DMS114 treated with DMSO at 0.1 percent for 48 hours (cell line): Measurements from ENCODE around the gene TSPAN31.
A peak's percentile ranks its signal among the peaks of the same experiment; 100 is the strongest.
"Not testable (repeated sequence)": the region's sequence is repeated elsewhere in the genome, so short reads cannot be mapped to it uniquely, and the experiment has no call there.

Experiments
- DNase-seq: peaks from one replicate; lab custom pipeline; 2025; ENCODE audit not compliant: unreplicated experiment; lab: John Stamatoyannopoulos, UW

Gene TSPAN31

GRCh38 chr12:57744777-57745484, at the start of gene TSPAN31:
TSS of gene TSPAN31 (plus strand) at chr12:57745039. CDS start at chr12:57745155, 116 bp downstream.
- peak; percentile 93 for DNase-seq

- DNase-seq, result no peak
These were observed 48.9 kb upstream of the TSPAN31 start for GRCh38 chr12:57695770-57696432.

GRCh38 chr12:57697076-57697475, 47.8 kb upstream of the TSPAN31 start:
- DNase-seq, result no peak

GRCh38 chr12:57698414-57698813, 46.4 kb upstream of the TSPAN31 start:
- DNase-seq, result no peak

- no peak for DNase-seq
These were observed 44.5 kb upstream of the TSPAN31 start for GRCh38 chr12:57700317-57700716.

- DNase-seq, result no peak
These were observed 37.6 kb upstream of the TSPAN31 start for GRCh38 chr12:57707250-57707649.

- DNase-seq, result no peak
These were observed 36.5 kb upstream of the TSPAN31 start for GRCh38 chr12:57708296-57708695.

- DNase-seq, result no peak
These were observed 32.1 kb upstream of the TSPAN31 start for GRCh38 chr12:57712701-57713100.

- no peak for DNase-seq
These were observed 31.6 kb upstream of the TSPAN31 start for GRCh38 chr12:57713209-57713608.

- DNase-seq, result not testable (repeated sequence)
These were observed 29.6 kb upstream of the TSPAN31 start for GRCh38 chr12:57715036-57715748.

GRCh38 chr12:57715786-57716185, 29.1 kb upstream of the TSPAN31 start:
- no peak for DNase-seq

- DNase-seq, result no peak
These were observed 28.5 kb upstream of the TSPAN31 start for GRCh38 chr12:57716305-57716704.

- DNase-seq, result no peak
These were observed 27.7 kb upstream of the TSPAN31 start for GRCh38 chr12:57717131-57717530.

- DNase-seq, result no peak
These were observed 26.8 kb upstream of the TSPAN31 start for GRCh38 chr12:57717846-57718640.

GRCh38 chr12:57718641-57719528, 26.0 kb upstream of the TSPAN31 start:
- DNase-seq, result no peak

GRCh38 chr12:57719777-57720605, 24.8 kb upstream of the TSPAN31 start:
- DNase-seq, result no peak

- no peak for DNase-seq
These were observed 23.9 kb upstream of the TSPAN31 start for GRCh38 chr12:57720606-57721595.
